Stimulated activated CD8-positive, alpha-beta memory T cell treated with anti-CD3 and anti-CD28 coated beads, Interleukin-7, amount 100 ng/mL, for 24 hours (primary cell): ENCODE data around the gene SHISA8.
"Not testable (repeated sequence)": the region's sequence is repeated elsewhere in the genome, so short reads cannot be mapped to it uniquely, and the experiment has no call there.

Experiments used
- DNase-seq: peaks from one replicate; pipeline ENCODE4 v3.0.0-alpha.2; 2020; ENCODE audit warnings: low read depth

SHISA8 gene

GRCh38 chr22:41915035-41915785, at the start of gene SHISA8:
TSS of gene SHISA8 (minus strand) at chr22:41915074. CDS start at chr22:41914667, 407 bp downstream.
- no peak for DNase-seq

GRCh38 chr22:41964112-41964491, 49.2 kb upstream of the SHISA8 start:
- DNase-seq, result no peak

GRCh38 chr22:41963453-41964111, 48.7 kb upstream of the SHISA8 start:
- DNase-seq, result no peak

- DNase-seq, result no peak
Observed at GRCh38 chr22:41957941-41958556, 43.2 kb upstream of the SHISA8 start.

GRCh38 chr22:41952713-41953112, 37.8 kb upstream of the SHISA8 start:
- DNase-seq, result no peak

- no peak for DNase-seq
Observed at GRCh38 chr22:41951898-41952474, 37.1 kb upstream of the SHISA8 start, which contains the start of gene SMIM45. TSS of gene SMIM45 (plus strand) at chr22:41952150.

GRCh38 chr22:41949297-41949965, 34.6 kb upstream of the SHISA8 start:
- no peak for DNase-seq

- DNase-seq, result not testable (repeated sequence)
Observed at GRCh38 chr22:41948928-41949296, 34.0 kb upstream of the SHISA8 start.

- DNase-seq, result no peak
Observed at GRCh38 chr22:41948142-41948541, 33.3 kb upstream of the SHISA8 start.

- no peak for DNase-seq
Observed at GRCh38 chr22:41947424-41948080, 32.7 kb upstream of the SHISA8 start.

GRCh38 chr22:41946629-41947423, 32.0 kb upstream of the SHISA8 start, which contains the start of gene CENPM:
TSS of gene CENPM (minus strand) at chr22:41947152. CDS start at chr22:41947076, 76 bp downstream.
- peak; percentile 85 for DNase-seq

GRCh38 chr22:41943661-41944209, 28.9 kb upstream of the SHISA8 start:
- no peak for DNase-seq

GRCh38 chr22:41940832-41941765, 26.2 kb upstream of the SHISA8 start:
- DNase-seq, result peak; percentile 64

GRCh38 chr22:41939981-41940831, 25.3 kb upstream of the SHISA8 start:
- DNase-seq, result peak; percentile 86

- no peak for DNase-seq
Observed at GRCh38 chr22:41936894-41937169, 22.0 kb upstream of the SHISA8 start.

GRCh38 chr22:41935509-41935908, 20.6 kb upstream of the SHISA8 start:
- DNase-seq, result no peak

- DNase-seq, result no peak
Observed at GRCh38 chr22:41935015-41935351, 20.1 kb upstream of the SHISA8 start.

GRCh38 chr22:41934284-41935014, 19.6 kb upstream of the SHISA8 start:
- no peak for DNase-seq
